Lower leg skin (tissue), 3 donors: ENCODE data around the gene INPP4A.

Experiments used
- CTCF ChIP-seq, 3 donors: fragments of 450-650 bp; IDR thresholded peaks; one replicate each; pipeline ENCODE4 v1.5.1; 2016; ENCODE audit warnings: antibody characterized with exemption in 3 of 3, mild to moderate bottlenecking in 3 of 3, moderate library complexity in 2 of 3
- POLR2A ChIP-seq, 2 donors: fragments of 450-650 bp; IDR thresholded peaks; one replicate each; pipeline ENCODE4 v1.6.1; 2016 to 2017; ENCODE audit warnings: antibody characterized with exemption in 2 of 2, mild to moderate bottlenecking in 1 of 2, moderate library complexity in 1 of 2

- TF ChIP-seq CTCF (IDR thresholded peaks at IDR 0.05): no peak
- TF ChIP-seq POLR2A (IDR thresholded peaks at IDR 0.05): no peak
Measured at GRCh38 chr2:98517636-98518035, 73.0 kb downstream of the INPP4A start.
